ENCODE results near the gene CCDC18.
"Not testable (repeated sequence)": the region's sequence is repeated elsewhere in the genome, so short reads cannot be mapped to it uniquely, and the experiment has no call there.

Gene CCDC18

GRCh38 chr1:93172778-93173177 is 7.7 kb upstream of the CCDC18 start:
- DNase-seq = no peak

DNA sequence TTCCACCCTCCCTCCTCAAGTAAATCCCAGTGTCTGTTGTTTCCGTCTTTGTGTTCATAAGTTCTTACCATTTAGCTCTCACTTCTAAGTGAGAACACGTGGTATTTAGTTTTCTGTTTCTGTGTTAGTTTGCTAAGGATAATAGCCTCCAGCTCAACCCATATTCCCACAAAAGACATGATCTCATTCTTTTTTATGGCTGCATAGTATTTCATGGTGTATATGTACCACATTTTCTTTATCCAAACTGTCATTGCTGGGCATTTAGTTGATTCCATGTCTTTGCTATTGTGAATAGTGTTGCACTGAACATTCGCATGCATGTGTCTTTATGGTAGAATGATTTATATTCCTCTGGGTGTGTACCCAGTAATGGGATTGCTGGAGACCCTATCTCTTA is 5.9 kb upstream of the CCDC18 start:
- DNase-seq = not testable (repeated sequence)

- DNase-seq = no peak
Observed at GRCh38 chr1:93177991-93178390, 2.5 kb upstream of the CCDC18 start.

DNA sequence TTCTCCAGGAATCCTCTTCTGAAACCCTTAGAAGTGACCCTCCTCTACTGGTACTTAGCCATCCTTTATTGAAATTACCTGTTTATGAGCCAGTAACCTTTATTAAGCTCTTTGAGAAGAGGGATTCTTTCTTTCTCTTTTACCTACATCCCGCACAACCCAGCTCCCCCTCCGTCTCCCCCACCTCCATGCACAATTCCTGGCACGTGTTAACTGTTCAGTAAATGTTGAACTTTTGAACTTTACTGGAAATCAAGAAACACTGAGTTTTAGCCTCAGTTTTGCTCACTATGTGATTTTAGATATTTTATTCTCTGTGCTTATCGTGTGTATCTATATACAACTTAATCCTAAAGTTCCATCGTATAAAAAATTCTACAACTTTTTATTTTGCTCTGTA is 2.1 kb upstream of the CCDC18 start:
- DNase-seq = no peak

DNA sequence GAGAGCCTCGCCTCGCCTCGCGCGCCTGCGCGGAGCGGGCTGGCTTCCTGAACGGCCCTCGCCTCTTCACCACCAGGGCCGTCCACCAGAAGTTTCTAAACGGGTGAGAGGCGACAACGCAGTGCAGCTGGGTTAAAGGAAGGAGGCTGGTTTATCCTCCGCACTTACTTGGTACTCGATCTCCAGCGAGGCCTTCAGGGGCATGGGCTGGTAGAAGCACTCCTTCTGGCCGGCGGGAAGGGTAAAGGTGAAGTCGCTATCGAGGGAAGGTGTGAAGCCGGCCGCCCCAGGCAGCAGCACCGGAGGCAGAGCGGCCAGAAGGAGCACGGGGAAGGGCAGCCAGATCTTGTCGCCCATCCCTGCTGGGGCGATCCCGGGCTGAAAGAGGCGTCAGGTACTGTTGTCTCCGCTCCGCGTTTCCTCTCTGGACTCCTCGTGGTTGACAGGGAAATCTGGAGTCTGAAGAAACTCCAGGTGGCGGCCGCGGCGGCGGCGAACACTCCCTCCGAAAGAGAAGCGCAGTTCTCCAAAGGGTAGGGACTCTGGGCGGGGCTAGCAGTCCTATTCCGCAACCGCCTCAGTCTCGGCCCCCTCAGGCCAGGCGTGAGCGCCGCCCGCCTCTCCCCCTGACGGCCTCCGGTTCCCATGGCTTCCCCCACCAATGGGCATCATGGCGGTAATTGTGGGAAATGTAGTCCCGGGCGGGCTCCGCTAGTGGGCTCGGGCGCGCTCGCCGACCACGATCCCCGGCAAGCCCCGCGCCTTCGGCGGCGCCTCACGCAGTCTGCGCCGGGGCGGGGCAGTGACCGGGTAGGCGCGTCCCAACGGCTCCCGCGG is 420 bp upstream of the CCDC18 start, which contains the start of gene TMED5:
TSS of gene TMED5 (minus strand) at position 528 of the 837 bp plus-strand sequence. CDS start at position 357, 171 bp downstream.
- DNase-seq = peak; percentile 99

DNA sequence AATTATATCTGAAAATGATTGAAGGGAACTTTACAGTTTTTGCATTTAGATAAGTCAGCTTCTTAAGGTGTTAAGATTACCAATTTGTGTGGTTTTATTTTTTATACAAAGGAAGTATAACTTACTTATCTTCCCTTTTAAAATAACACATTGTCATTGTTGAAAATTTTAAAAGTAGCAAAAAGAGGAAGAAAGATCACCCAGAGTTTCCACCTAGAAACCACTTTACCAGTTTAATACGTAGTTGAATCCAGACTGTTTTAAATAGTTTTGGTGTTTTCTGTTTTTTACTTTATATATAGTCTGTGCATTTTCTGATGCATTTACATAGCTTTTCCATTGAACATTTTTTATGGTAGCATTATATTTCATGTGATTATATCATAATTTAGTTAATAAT is 6.1 kb downstream of the CCDC18 start:
- DNase-seq = no peak

DNA sequence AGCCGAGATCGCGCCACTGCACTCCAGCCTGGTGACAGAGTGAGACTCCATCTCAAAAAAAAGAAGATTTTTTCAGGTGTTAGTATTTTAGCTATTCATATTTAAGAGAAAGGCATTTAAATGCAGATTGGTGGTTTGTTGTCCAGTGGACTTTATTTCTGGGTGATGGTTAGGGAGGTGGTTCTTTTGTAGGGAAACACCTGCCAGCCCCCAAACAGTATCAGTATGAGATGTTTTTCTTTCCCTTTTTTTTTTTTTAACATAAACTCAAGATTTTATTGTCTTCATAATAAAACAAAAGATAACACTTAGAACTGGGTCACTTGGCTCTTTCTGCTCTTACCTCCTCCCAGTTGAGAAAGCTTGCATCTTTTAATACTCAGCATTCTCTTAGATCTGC is 9.9 kb downstream of the CCDC18 start:
- no peak for DNase-seq

GRCh38 chr1:93194231-93194990 is 13.9 kb downstream of the CCDC18 start:
- no peak for DNase-seq

GRCh38 chr1:93196591-93196990 is 16.1 kb downstream of the CCDC18 start:
- DNase-seq = no peak

GRCh38 chr1:93199150-93199549 is 18.6 kb downstream of the CCDC18 start:
- no peak for DNase-seq

- DNase-seq = no peak
Observed at GRCh38 chr1:93200086-93200620, 19.6 kb downstream of the CCDC18 start.

GRCh38 chr1:93200714-93201113 is 20.2 kb downstream of the CCDC18 start:
- no peak for DNase-seq

- no peak for DNase-seq
Observed at GRCh38 chr1:93205892-93206566, 25.5 kb downstream of the CCDC18 start.

DNA sequence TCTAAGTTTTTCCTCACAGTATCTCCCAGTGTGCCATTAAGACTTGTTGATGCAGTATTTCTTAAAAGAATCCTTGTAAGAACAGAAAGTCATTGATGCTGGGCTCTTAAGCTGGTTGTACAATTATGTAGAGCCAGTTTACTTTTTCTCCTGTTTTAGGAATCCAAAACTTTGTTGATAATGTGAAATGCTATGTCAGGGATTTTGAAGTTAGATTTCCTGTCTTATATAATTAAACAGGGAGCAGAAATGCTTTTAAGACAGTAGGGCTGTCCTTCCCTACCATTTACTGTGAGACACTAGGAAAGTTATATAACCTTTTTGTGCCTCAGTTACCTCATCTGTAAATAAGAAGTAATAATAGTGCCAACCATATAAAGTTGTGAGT is 26.0 kb downstream of the CCDC18 start:
- no peak for DNase-seq

DNA sequence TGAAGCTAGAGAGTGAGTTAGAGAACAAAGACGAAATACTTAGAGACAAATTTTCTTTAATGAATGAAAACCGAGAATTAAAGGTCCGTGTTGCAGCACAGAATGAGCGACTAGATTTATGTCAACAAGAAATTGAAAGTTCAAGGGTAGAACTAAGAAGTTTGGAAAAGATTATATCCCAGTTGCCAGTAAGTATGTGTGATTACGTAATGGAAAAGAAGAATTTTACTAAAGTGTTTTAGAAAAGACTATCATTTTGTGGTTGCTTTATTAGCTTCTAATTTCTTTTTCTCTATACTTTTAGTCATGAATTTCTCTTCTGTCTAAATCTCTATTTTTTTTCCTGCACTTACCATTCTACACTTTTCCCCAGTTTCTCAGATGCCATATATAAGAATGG is 26.7 kb downstream of the CCDC18 start:
- no peak for DNase-seq

DNA sequence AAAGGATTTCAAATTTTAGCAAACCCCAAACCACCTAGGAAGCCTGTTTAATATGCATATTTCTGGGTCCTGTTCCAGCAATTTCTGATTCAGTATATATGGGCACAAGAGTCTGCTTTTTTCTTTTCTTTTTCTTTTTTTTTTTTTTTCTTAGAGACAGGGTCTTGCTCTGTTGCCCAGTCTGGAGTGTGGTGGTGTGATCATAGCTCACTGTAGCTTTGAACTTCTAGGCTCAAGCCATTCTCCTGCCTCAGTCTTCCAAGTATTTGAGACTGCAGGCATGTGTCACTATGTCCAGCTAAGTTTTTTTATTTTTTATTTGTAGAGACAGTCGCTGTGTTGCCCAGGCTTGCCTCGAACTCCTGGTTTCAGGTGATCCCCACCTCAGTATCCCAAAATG is 34.8 kb downstream of the CCDC18 start:
- DNase-seq = no peak

- DNase-seq = no peak
Observed at GRCh38 chr1:93219443-93219842, 38.9 kb downstream of the CCDC18 start.

- not testable (repeated sequence) for DNase-seq
Observed at GRCh38 chr1:93220716-93221115, 40.2 kb downstream of the CCDC18 start.

- DNase-seq = no peak
Observed at GRCh38 chr1:93221913-93222312, 41.4 kb downstream of the CCDC18 start.

DNA sequence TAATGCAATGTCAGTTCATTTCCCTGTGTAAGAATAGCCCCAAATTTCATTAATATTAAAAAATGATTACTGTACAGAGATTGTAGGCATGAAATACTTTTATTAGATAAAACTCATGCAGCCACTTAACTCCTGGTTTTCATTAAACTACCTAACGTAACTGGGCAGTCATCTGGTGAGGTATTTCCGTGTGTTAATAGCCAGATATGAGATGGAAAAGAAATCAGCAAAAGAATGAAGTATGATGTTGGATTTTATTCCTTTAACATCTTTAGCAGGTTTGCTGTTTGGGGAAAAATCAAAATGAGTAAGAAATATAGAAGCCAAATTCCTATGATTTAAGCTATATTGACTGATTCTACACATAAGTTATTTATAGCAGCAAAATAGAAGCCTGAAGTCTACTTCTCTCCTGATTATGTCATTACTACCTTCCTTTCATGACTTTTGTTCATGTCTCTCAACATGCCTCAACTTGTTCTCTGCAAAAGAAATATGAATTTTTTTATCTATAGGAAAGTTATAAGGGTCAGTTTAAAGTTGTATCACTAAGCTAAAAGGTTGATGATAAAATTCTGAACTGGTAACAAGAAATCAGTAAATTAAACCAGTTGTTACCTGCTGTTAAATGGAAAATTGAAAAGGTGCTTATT is 42.6 kb downstream of the CCDC18 start:
- DNase-seq = no peak

GRCh38 chr1:93235261-93235660 is 54.7 kb downstream of the CCDC18 start:
- no peak for DNase-seq

- DNase-seq = no peak
Observed at GRCh38 chr1:93237021-93237420, 56.5 kb downstream of the CCDC18 start.

DNA sequence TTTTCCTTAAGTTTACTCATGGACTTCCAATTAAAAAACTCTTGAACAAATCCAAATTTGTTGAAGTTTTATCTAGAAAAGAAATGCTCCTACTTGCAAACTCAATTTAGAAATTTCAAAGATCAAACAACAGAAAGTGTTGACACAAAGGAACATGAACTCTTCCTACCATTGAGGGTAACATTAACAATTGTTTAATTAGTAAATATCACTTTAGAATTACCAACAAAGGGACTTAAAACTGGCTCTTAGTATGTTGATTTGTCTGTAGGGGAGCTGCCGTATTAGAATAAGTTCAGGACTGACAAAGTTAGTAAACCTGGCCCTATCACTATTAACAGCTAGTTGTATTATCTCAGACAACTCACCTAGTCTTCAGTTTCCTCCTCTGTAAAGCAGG is 57.9 kb downstream of the CCDC18 start:
- DNase-seq = no peak
